ENCODE data around the gene MED14. TPM values are rescaled to one million over a fixed set of nuclear protein-coding genes. Genes with fewer than 3 reads are reported as not detected.
A peak's percentile ranks its signal among the peaks of the same experiment; 100 is the strongest.

Gene MED14
- total and polyA plus RNA-seq, 10 of the 15 experiments (the other 5 are each of a cell fraction or from before 2014, with no cell fraction given): 8.8 to 99.4 (median 29.4) TPM

GRCh38 chrX:40644821-40645358 lies 90.5 kb downstream of the MED14 start (continued):
- TF ChIP-seq IRF3 (IDR thresholded peaks at IDR 0.05) (no peak), IKZF1 (conservative IDR thresholded peaks at IDR 0.05) (peak; percentile 93), EED (IDR thresholded peaks at IDR 0.05; ENCODE audit: low read depth) (peak; percentile 91), POLR2AphosphoS5 (IDR thresholded peaks at IDR 0.05; ENCODE audit: low read length) (0 out of 2 replicates have a peak, but pooled peaks have one; percentile 38), ESRRA (IDR thresholded peaks at IDR 0.05; ENCODE audit: low read length) (no peak), MYC (IDR thresholded peaks at IDR 0.05; ENCODE audit: insufficient read depth, insufficient read length, insufficient replicate concordance, low read length, severe bottlenecking) (no peak), PML (IDR thresholded peaks at IDR 0.05; ENCODE audit: low read length) (no peak), NBN (IDR thresholded peaks at IDR 0.05) (peak; percentile 93), BCL11A (IDR thresholded peaks at IDR 0.05; ENCODE audit: low read depth, low read length) (peak; percentile 46; the same call in 1 of the 2 replicates)
- TF ChIP-seq, protein P1, sequence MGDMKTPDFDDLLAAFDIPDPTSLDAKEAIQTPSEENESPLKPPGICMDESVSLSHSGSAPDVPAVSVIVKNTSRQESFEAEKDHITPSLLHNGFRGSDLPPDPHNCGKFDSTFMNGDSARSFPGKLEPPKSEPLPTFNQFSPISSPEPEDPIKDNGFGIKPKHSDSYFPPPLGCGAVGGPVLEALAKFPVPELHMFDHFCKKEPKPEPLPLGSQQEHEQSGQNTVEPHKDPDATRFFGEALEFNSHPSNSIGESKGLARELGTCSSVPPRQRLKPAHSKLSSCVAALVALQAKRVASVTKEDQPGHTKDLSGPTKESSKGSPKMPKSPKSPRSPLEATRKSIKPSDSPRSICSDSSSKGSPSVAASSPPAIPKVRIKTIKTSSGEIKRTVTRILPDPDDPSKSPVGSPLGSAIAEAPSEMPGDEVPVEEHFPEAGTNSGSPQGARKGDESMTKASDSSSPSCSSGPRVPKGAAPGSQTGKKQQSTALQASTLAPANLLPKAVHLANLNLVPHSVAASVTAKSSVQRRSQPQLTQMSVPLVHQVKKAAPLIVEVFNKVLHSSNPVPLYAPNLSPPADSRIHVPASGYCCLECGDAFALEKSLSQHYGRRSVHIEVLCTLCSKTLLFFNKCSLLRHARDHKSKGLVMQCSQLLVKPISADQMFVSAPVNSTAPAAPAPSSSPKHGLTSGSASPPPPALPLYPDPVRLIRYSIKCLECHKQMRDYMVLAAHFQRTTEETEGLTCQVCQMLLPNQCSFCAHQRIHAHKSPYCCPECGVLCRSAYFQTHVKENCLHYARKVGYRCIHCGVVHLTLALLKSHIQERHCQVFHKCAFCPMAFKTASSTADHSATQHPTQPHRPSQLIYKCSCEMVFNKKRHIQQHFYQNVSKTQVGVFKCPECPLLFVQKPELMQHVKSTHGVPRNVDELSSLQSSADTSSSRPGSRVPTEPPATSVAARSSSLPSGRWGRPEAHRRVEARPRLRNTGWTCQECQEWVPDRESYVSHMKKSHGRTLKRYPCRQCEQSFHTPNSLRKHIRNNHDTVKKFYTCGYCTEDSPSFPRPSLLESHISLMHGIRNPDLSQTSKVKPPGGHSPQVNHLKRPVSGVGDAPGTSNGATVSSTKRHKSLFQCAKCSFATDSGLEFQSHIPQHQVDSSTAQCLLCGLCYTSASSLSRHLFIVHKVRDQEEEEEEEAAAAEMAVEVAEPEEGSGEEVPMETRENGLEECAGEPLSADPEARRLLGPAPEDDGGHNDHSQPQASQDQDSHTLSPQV (IDR thresholded peaks at IDR 0.05): no peak

Measured in GM12878 (cell line).